GM13976 (cell line): ENCODE measurements around the gene NOP10.

Source experiments
- DNase-seq: peaks from one replicate; pipeline ENCODE4 v3.0.0; 2012; ENCODE audit warnings: low spot score
- CTCF ChIP-seq: IDR thresholded peaks from 2 replicates; pipeline ENCODE4 v1.5.1; 2012; ENCODE audit warnings: borderline replicate concordance, mild to moderate bottlenecking; ENCODE audit not compliant: insufficient read depth; ENCODE audit errors: extremely low read depth, missing control alignments, control extremely low read depth
- in situ Hi-C: fragments of 300-500 bp; cut with MboI; formaldehyde crosslinking; loops from one replicate; pipeline ENCODE4 v1.12.0; 2022; ENCODE audit warnings: low sequenced_read_pairs, mixed read lengths, inconsistent platforms; ENCODE audit not compliant: unreplicated experiment

Gene NOP10

GRCh38 chr15:34338347-34338746 lies 4.6 kb downstream of the NOP10 start:
- DNase-seq: no peak
- no peak for TF ChIP-seq CTCF
- in situ Hi-C loops: no loop called here

- in situ Hi-C loops: no loop called here
- DNase-seq: peak; percentile 92
- TF ChIP-seq CTCF: no peak
Observed at GRCh38 chr15:34337557-34338306, 5.2 kb downstream of the NOP10 start, which contains the start of gene SLC12A6. Gene SLC12A6, minus strand, starts transcription at chr15:34337781. Its CDS starts 1,101 bp downstream, at chr15:34336680.

- no peak for TF ChIP-seq CTCF
- no peak for DNase-seq
- in situ Hi-C loops: no loop called here
Observed at GRCh38 chr15:34336991-34337556, 5.9 kb downstream of the NOP10 start.

- no peak for DNase-seq
- in situ Hi-C loops: no loop called here
- TF ChIP-seq CTCF: no peak
Observed at GRCh38 chr15:34336231-34336990, 6.5 kb downstream of the NOP10 start.

GRCh38 chr15:34335176-34336032 lies 7.5 kb downstream of the NOP10 start:
- no peak for DNase-seq
- TF ChIP-seq CTCF: no peak
- in situ Hi-C loops: no loop called here

GRCh38 chr15:34334672-34335071 lies 8.3 kb downstream of the NOP10 start:
- DNase-seq: no peak
- in situ Hi-C loops: no loop called here
- TF ChIP-seq CTCF: no peak
